ENCODE measurements around the gene INAFM2. TPM values are rescaled to one million over a fixed set of nuclear protein-coding genes. Genes with fewer than 3 reads are reported as not detected.

The INAFM2 gene
- total RNA-seq, 3 donors from 2014 or later: 15.6 to 120 (median 21.1) TPM

GRCh38 chr15:40313531-40314398, 9.7 kb upstream of the INAFM2 start:
- no peaks in the 10 kb centered on the region for H3K9me3 ChIP-seq
- no peak for TF ChIP-seq CTCF (IDR thresholded peaks at IDR 0.05)
- H3K4me3 ChIP-seq: no peak overlapping the region
- H3K36me3 ChIP-seq (ENCODE audit: low read depth): no peaks in the 10 kb centered on the region
- DNase-seq: peak in 2 of 3 donors; percentile 65 to 91
- intact Hi-C loops (cut with DNase I, micrococcal nuclease): no loop called here
- peaks cover 5% of the 10 kb centered on the region for H3K4me1 ChIP-seq (ENCODE audit: low read depth)
- ATAC-seq: peak; percentile 86

- Histone ChIP-seq H3K4me1 (ENCODE audit: low read depth) (peaks cover 5% of the 10 kb centered on the region), H3K9me3 (no peaks in the 10 kb centered on the region), H3K4me3 (no peak overlapping the region), H3K36me3 (ENCODE audit: low read depth) (no peaks in the 10 kb centered on the region)
- intact Hi-C loops (cut with DNase I, micrococcal nuclease): no loop called here
- TF ChIP-seq CTCF (IDR thresholded peaks at IDR 0.05): no peak
- DNase-seq (no peak), ATAC-seq (no peak)
These were observed 8.7 kb upstream of the INAFM2 start for GRCh38 chr15:40314723-40315276.

- ATAC-seq (no peak), DNase-seq (no peak)
- intact Hi-C loops (cut with DNase I, micrococcal nuclease): no loop called here
- Histone ChIP-seq H3K9me3 (no peaks in the 10 kb centered on the region), H3K36me3 (ENCODE audit: low read depth) (no peaks in the 10 kb centered on the region), H3K4me1 (ENCODE audit: low read depth) (peaks cover 5% of the 10 kb centered on the region), H3K4me3 (no peak overlapping the region)
- no peak for TF ChIP-seq CTCF (IDR thresholded peaks at IDR 0.05)
These were observed 6.6 kb upstream of the INAFM2 start for GRCh38 chr15:40316931-40317330.

GRCh38 chr15:40317580-40317979, 5.9 kb upstream of the INAFM2 start:
- ATAC-seq (no peak), DNase-seq (no peak)
- no peak for TF ChIP-seq CTCF (IDR thresholded peaks at IDR 0.05)
- Histone ChIP-seq H3K36me3 (ENCODE audit: low read depth) (no peaks in the 10 kb centered on the region), H3K4me1 (ENCODE audit: low read depth) (peaks cover 8% of the 10 kb centered on the region), H3K4me3 (no peak overlapping the region), H3K9me3 (no peaks in the 10 kb centered on the region)
- intact Hi-C loops (cut with DNase I, micrococcal nuclease): no loop called here

- H3K4me1 ChIP-seq (ENCODE audit: low read depth): peaks cover 11% of the 10 kb centered on the region
- no peaks in the 10 kb centered on the region for H3K36me3 ChIP-seq (ENCODE audit: low read depth)
- H3K4me3 ChIP-seq: no peak overlapping the region
- DNase-seq (no peak), ATAC-seq (no peak)
- intact Hi-C loops (cut with DNase I, micrococcal nuclease): no loop called here
- no peak for TF ChIP-seq CTCF (IDR thresholded peaks at IDR 0.05)
- no peaks in the 10 kb centered on the region for H3K9me3 ChIP-seq
These were observed 3.1 kb upstream of the INAFM2 start for GRCh38 chr15:40320409-40320808.

Data from mucosa of descending colon (tissue), 3 donors.